ENCODE measurements around the gene SSTR5. TPM values are rescaled to one million over a fixed set of nuclear protein-coding genes. Genes with fewer than 3 reads are reported as not detected.

SSTR5 gene
- polyA plus RNA-seq, 1 experiment: not detected

- POLR2A ChIA-PET: no interaction called here
- H3K4me3 ChIP-seq (ENCODE audit: low read depth, low read length): no peak overlapping the region
- H3K27me3 ChIP-seq (ENCODE audit: control insufficient read depth, insufficient read depth, low read length): 0 out of 2 replicates have a peak, but pooled peaks cover 2% of the 10 kb centered on the region
- H3K36me3 ChIP-seq (ENCODE audit: control insufficient read depth, insufficient read depth, low read length): no peaks in the 10 kb centered on the region
- no peak for DNase-seq (ENCODE audit: low read depth)
- TF ChIP-seq, protein P1, sequence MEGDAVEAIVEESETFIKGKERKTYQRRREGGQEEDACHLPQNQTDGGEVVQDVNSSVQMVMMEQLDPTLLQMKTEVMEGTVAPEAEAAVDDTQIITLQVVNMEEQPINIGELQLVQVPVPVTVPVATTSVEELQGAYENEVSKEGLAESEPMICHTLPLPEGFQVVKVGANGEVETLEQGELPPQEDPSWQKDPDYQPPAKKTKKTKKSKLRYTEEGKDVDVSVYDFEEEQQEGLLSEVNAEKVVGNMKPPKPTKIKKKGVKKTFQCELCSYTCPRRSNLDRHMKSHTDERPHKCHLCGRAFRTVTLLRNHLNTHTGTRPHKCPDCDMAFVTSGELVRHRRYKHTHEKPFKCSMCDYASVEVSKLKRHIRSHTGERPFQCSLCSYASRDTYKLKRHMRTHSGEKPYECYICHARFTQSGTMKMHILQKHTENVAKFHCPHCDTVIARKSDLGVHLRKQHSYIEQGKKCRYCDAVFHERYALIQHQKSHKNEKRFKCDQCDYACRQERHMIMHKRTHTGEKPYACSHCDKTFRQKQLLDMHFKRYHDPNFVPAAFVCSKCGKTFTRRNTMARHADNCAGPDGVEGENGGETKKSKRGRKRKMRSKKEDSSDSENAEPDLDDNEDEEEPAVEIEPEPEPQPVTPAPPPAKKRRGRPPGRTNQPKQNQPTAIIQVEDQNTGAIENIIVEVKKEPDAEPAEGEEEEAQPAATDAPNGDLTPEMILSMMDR (IDR thresholded peaks at IDR 0.05; ENCODE audit: insufficient read depth, low read depth, low read length): no peak
- CTCF ChIA-PET: no interaction called here
Measured at GRCh38 chr16:1031666-1032065, 40.9 kb upstream of the SSTR5 start.

- Histone ChIP-seq H3K4me3 (ENCODE audit: low read depth, low read length) (no peak overlapping the region), H3K36me3 (ENCODE audit: control insufficient read depth, insufficient read depth, low read length) (no peaks in the 10 kb centered on the region), H3K27me3 (ENCODE audit: control insufficient read depth, insufficient read depth, low read length) (no peaks in the 10 kb centered on the region; the same call in 1 of the 2 replicates)
- CTCF ChIA-PET: no interaction called here
- TF ChIP-seq, protein P1 (IDR thresholded peaks at IDR 0.05; ENCODE audit: insufficient read depth, low read depth, low read length): no peak
- no peak for DNase-seq (ENCODE audit: low read depth)
- POLR2A ChIA-PET: no interaction called here
Measured at GRCh38 chr16:1032607-1033006, 39.9 kb upstream of the SSTR5 start.

DNA sequence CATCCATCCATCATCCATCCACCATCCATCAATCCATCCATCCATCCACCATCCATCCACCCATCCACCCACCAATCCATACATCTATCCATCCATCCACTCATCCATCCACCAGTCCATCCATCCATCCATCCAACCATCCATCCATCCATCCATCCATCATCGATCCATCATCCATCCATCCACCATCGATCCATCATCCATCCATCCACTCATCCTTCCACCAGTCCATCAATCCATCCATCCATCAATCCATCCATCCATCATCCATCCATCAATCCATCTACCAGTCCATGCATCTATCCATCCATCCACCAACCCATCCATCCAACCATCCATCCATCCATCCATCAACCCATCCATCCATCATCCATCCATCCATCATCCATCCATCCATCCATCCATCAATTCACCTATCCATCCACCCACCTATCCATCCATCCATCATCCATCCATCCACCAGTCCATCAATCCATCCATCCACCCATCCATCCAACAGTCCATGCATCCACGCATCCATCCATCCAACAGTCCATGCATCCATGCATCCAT is 39.3 kb upstream of the SSTR5 start:
- ChIA-PET POLR2A (no interaction called here), CTCF (no interaction called here)
- Histone ChIP-seq H3K4me3 (ENCODE audit: low read depth, low read length) (no peak overlapping the region), H3K36me3 (ENCODE audit: control insufficient read depth, insufficient read depth, low read length) (no peaks in the 10 kb centered on the region), H3K27me3 (ENCODE audit: control insufficient read depth, insufficient read depth, low read length) (no peaks in the 10 kb centered on the region; the same call in 1 of the 2 replicates)
- TF ChIP-seq, protein P1 (IDR thresholded peaks at IDR 0.05; ENCODE audit: insufficient read depth, low read depth, low read length): no peak
- DNase-seq (ENCODE audit: low read depth): no peak

GRCh38 chr16:1034230-1035065 is 38.1 kb upstream of the SSTR5 start:
- POLR2A ChIA-PET: no interaction called here

GRCh38 chr16:1035066-1035415 is 37.5 kb upstream of the SSTR5 start:
- CTCF ChIA-PET: no interaction called here

More at GRCh38 chr16:1034230-1035065, 38.1 kb upstream of the SSTR5 start:
- CTCF ChIA-PET: no interaction called here
- H3K4me3 ChIP-seq (ENCODE audit: low read depth, low read length): no peak overlapping the region
- H3K27me3 ChIP-seq (ENCODE audit: control insufficient read depth, insufficient read depth, low read length): no peaks in the 10 kb centered on the region; the same call in 1 of the 2 replicates
- DNase-seq (ENCODE audit: low read depth): no peak
- H3K36me3 ChIP-seq (ENCODE audit: control insufficient read depth, insufficient read depth, low read length): no peaks in the 10 kb centered on the region
- TF ChIP-seq, protein P1 (IDR thresholded peaks at IDR 0.05; ENCODE audit: insufficient read depth, low read depth, low read length): no peak

More at GRCh38 chr16:1035066-1035415, 37.5 kb upstream of the SSTR5 start:
- TF ChIP-seq, protein P1 (IDR thresholded peaks at IDR 0.05; ENCODE audit: insufficient read depth, low read depth, low read length): no peak
- DNase-seq (ENCODE audit: low read depth): no peak
- no peak overlapping the region for H3K4me3 ChIP-seq (ENCODE audit: low read depth, low read length)
- POLR2A ChIA-PET: no interaction called here
- H3K36me3 ChIP-seq (ENCODE audit: control insufficient read depth, insufficient read depth, low read length): no peaks in the 10 kb centered on the region
- no peaks in the 10 kb centered on the region; the same call in 1 of the 2 replicates for H3K27me3 ChIP-seq (ENCODE audit: control insufficient read depth, insufficient read depth, low read length)

Data from BJ (cell line).